Measurements from ENCODE around the gene CHST14.

CHST14 gene

GRCh38 chr15:40486066-40486770 is 15.4 kb downstream of the CHST14 start:
- Mint-ChIP-seq H3K27ac (no peak overlapping the region), H3K4me3 (no peak overlapping the region), H3K4me1 (ENCODE audit: low read depth) (no peaks in the 10 kb centered on the region), H3K36me3 (ENCODE audit: low read depth) (no peaks in the 10 kb centered on the region), H3K9me3 (no peaks in the 10 kb centered on the region), H3K27me3 (peaks cover 12% of the 10 kb centered on the region)

GRCh38 chr15:40487816-40488682 is 17.3 kb downstream of the CHST14 start:
- Mint-ChIP-seq H3K36me3 (ENCODE audit: low read depth) (no peaks in the 10 kb centered on the region), H3K27me3 (no peaks in the 10 kb centered on the region), H3K4me3 (no peak overlapping the region), H3K27ac (no peak overlapping the region), H3K9me3 (no peaks in the 10 kb centered on the region), H3K4me1 (ENCODE audit: low read depth) (peaks cover 5% of the 10 kb centered on the region)

- Mint-ChIP-seq H3K4me1 (ENCODE audit: low read depth) (peaks cover 20% of the 10 kb centered on the region), H3K4me3 (no peak overlapping the region), H3K27ac (no peak overlapping the region), H3K27me3 (no peaks in the 10 kb centered on the region), H3K9me3 (no peaks in the 10 kb centered on the region), H3K36me3 (ENCODE audit: low read depth) (no peaks in the 10 kb centered on the region)
Observed at GRCh38 chr15:40489274-40490175, 18.7 kb downstream of the CHST14 start.

- Mint-ChIP-seq H3K9me3 (no peaks in the 10 kb centered on the region), H3K27me3 (peaks cover 5% of the 10 kb centered on the region), H3K27ac (peak overlapping the region; percentile 90), H3K36me3 (ENCODE audit: low read depth) (no peaks in the 10 kb centered on the region), H3K4me1 (ENCODE audit: low read depth) (peaks cover 41% of the 10 kb centered on the region), H3K4me3 (peak overlapping the region; percentile 69)
Observed at GRCh38 chr15:40493089-40493840, 22.5 kb downstream of the CHST14 start.

GRCh38 chr15:40495516-40495915 is 24.7 kb downstream of the CHST14 start:
- Mint-ChIP-seq H3K9me3 (no peaks in the 10 kb centered on the region), H3K27me3 (peaks cover 8% of the 10 kb centered on the region), H3K36me3 (ENCODE audit: low read depth) (no peaks in the 10 kb centered on the region), H3K4me3 (no peak overlapping the region), H3K4me1 (ENCODE audit: low read depth) (peaks cover 51% of the 10 kb centered on the region), H3K27ac (no peak overlapping the region)

- Mint-ChIP-seq H3K36me3 (ENCODE audit: low read depth) (no peaks in the 10 kb centered on the region), H3K4me1 (ENCODE audit: low read depth) (peaks cover 52% of the 10 kb centered on the region), H3K9me3 (no peaks in the 10 kb centered on the region), H3K27ac (no peak overlapping the region), H3K4me3 (no peak overlapping the region), H3K27me3 (peaks cover 18% of the 10 kb centered on the region)
Observed at GRCh38 chr15:40498418-40498817, 27.6 kb downstream of the CHST14 start.

GRCh38 chr15:40498891-40499290 is 28.1 kb downstream of the CHST14 start:
- peaks cover 47% of the 10 kb centered on the region for H3K4me1 Mint-ChIP-seq (ENCODE audit: low read depth)
- H3K27me3 Mint-ChIP-seq = peaks cover 18% of the 10 kb centered on the region
- H3K36me3 Mint-ChIP-seq (ENCODE audit: low read depth) = no peaks in the 10 kb centered on the region
- no peak overlapping the region for H3K27ac Mint-ChIP-seq
- no peak overlapping the region for H3K4me3 Mint-ChIP-seq
- no peaks in the 10 kb centered on the region for H3K9me3 Mint-ChIP-seq

- no peak overlapping the region for H3K4me3 Mint-ChIP-seq
- H3K27me3 Mint-ChIP-seq = peaks cover 26% of the 10 kb centered on the region
- peaks cover 36% of the 10 kb centered on the region for H3K4me1 Mint-ChIP-seq (ENCODE audit: low read depth)
- no peaks in the 10 kb centered on the region for H3K9me3 Mint-ChIP-seq
- H3K36me3 Mint-ChIP-seq (ENCODE audit: low read depth) = no peaks in the 10 kb centered on the region
- H3K27ac Mint-ChIP-seq = no peak overlapping the region
Observed at GRCh38 chr15:40499931-40500330, 29.1 kb downstream of the CHST14 start.

- Mint-ChIP-seq H3K27ac (no peak overlapping the region), H3K9me3 (no peaks in the 10 kb centered on the region), H3K4me1 (ENCODE audit: low read depth) (peaks cover 31% of the 10 kb centered on the region), H3K27me3 (peaks cover 25% of the 10 kb centered on the region), H3K4me3 (no peak overlapping the region), H3K36me3 (ENCODE audit: low read depth) (no peaks in the 10 kb centered on the region)
Observed at GRCh38 chr15:40500568-40501330, 30.0 kb downstream of the CHST14 start.

GRCh38 chr15:40501487-40501886 is 30.7 kb downstream of the CHST14 start:
- Mint-ChIP-seq H3K36me3 (ENCODE audit: low read depth) (no peaks in the 10 kb centered on the region), H3K27me3 (peaks cover 29% of the 10 kb centered on the region), H3K4me3 (no peak overlapping the region), H3K9me3 (no peaks in the 10 kb centered on the region), H3K27ac (no peak overlapping the region), H3K4me1 (ENCODE audit: low read depth) (peaks cover 33% of the 10 kb centered on the region)

- H3K36me3 Mint-ChIP-seq (ENCODE audit: low read depth) = no peaks in the 10 kb centered on the region
- H3K27me3 Mint-ChIP-seq = peaks cover 62% of the 10 kb centered on the region
- H3K4me1 Mint-ChIP-seq (ENCODE audit: low read depth) = peaks cover 26% of the 10 kb centered on the region
- H3K9me3 Mint-ChIP-seq = no peaks in the 10 kb centered on the region
- no peak overlapping the region for H3K27ac Mint-ChIP-seq
- H3K4me3 Mint-ChIP-seq = no peak overlapping the region
Observed at GRCh38 chr15:40506964-40507571, 36.3 kb downstream of the CHST14 start.

- Mint-ChIP-seq H3K4me1 (ENCODE audit: low read depth) (peaks cover 26% of the 10 kb centered on the region), H3K36me3 (ENCODE audit: low read depth) (no peaks in the 10 kb centered on the region), H3K9me3 (no peaks in the 10 kb centered on the region), H3K4me3 (no peak overlapping the region), H3K27me3 (peaks cover 63% of the 10 kb centered on the region), H3K27ac (no peak overlapping the region)
Observed at GRCh38 chr15:40508216-40508615, 37.4 kb downstream of the CHST14 start.

- peaks cover 58% of the 10 kb centered on the region for H3K27me3 Mint-ChIP-seq
- no peaks in the 10 kb centered on the region for H3K9me3 Mint-ChIP-seq
- no peak overlapping the region for H3K4me3 Mint-ChIP-seq
- H3K36me3 Mint-ChIP-seq (ENCODE audit: low read depth) = no peaks in the 10 kb centered on the region
- peaks cover 26% of the 10 kb centered on the region for H3K4me1 Mint-ChIP-seq (ENCODE audit: low read depth)
- H3K27ac Mint-ChIP-seq = no peak overlapping the region
Observed at GRCh38 chr15:40510201-40510600, 39.4 kb downstream of the CHST14 start.
